HepG2 (cell line): ENCODE results near the gene ACTRT2. TPM values are rescaled to one million over a fixed set of nuclear protein-coding genes. Genes with fewer than 3 reads are reported as not detected.

Source experiments
- ARNTL ChIP-seq: sonication (generic); formaldehyde crosslinking; IDR thresholded peaks from 2 replicates; pipeline ENCODE4 v1.4.0; 2020; ENCODE audit warnings: mild to moderate bottlenecking, missing genetic modification reagents
- GZF1 ChIP-seq: sonication (generic); formaldehyde crosslinking; IDR thresholded peaks from 2 replicates; pipeline ENCODE4 v1.5.1; 2020; ENCODE audit warnings: mild to moderate bottlenecking, missing genetic modification reagents
- HNRNPL ChIP-seq: fragments of 200-400 bp; formaldehyde crosslinking; IDR thresholded peaks from 2 replicates; pipeline ENCODE4 v1.6.1; 2017; ENCODE audit warnings: mild to moderate bottlenecking, low read depth, low read length
- KLF12 ChIP-seq: sonication (generic); formaldehyde crosslinking; IDR thresholded peaks from 2 replicates; pipeline ENCODE4 v1.4.0; 2020; ENCODE audit warnings: missing genetic modification reagents, borderline replicate concordance
- NCOA1 ChIP-seq: sonication (generic); formaldehyde crosslinking; IDR thresholded peaks from 2 replicates; pipeline ENCODE4 v1.9.0; 2021; ENCODE audit warnings: missing genetic modification reagents
- NFYC ChIP-seq: IDR thresholded peaks from 2 replicates; pipeline ENCODE4 v1.6.1; 2016; ENCODE audit warnings: missing genetic modification reagents, missing compliant biosample characterization
- PHF21A ChIP-seq: sonication (generic); formaldehyde crosslinking; IDR thresholded peaks from 2 replicates; pipeline ENCODE4 v1.5.0; 2020; ENCODE audit warnings: mild to moderate bottlenecking, missing genetic modification reagents
- PITX1 ChIP-seq: sonication (generic); formaldehyde crosslinking; IDR thresholded peaks from 2 replicates; pipeline ENCODE4 v1.5.1; 2020; ENCODE audit warnings: mild to moderate bottlenecking, missing genetic modification reagents
- SRSF1 ChIP-seq: fragments of 200-400 bp; formaldehyde crosslinking; optimal IDR thresholded peaks from 2 replicates; pipeline ENCODE3; 2017; ENCODE audit warnings: mild to moderate bottlenecking, low read depth, low read length, moderate library complexity
- TARDBP ChIP-seq: sonication (generic); formaldehyde crosslinking; IDR thresholded peaks from 2 replicates; pipeline ENCODE4 v1.8.0; 2022; ENCODE audit warnings: mild to moderate bottlenecking, missing genetic modification reagents
- ZBTB7A ChIP-seq: sonication (generic); formaldehyde crosslinking; IDR thresholded peaks from 2 replicates; pipeline ENCODE4 v1.8.0; 2022; ENCODE audit warnings: mild to moderate bottlenecking, missing genetic modification reagents
- ZFAT ChIP-seq: sonication (generic); formaldehyde crosslinking; conservative IDR thresholded peaks from 2 replicates; pipeline ENCODE4 v1.8.1; 2023; ENCODE audit warnings: missing genetic modification reagents, inconsistent platforms
- ZFP37 ChIP-seq: sonication (generic); formaldehyde crosslinking; IDR thresholded peaks from 2 replicates; pipeline ENCODE4 v1.4.0; 2020; ENCODE audit warnings: missing genetic modification reagents, borderline replicate concordance
- ZFP90 ChIP-seq: sonication (generic); formaldehyde crosslinking; IDR thresholded peaks from 2 replicates; pipeline ENCODE4 v1.8.0; 2022; ENCODE audit warnings: missing genetic modification reagents, mild to moderate bottlenecking, inconsistent platforms, borderline replicate concordance
- ZMAT3 ChIP-seq: sonication (generic); formaldehyde crosslinking; conservative IDR thresholded peaks from 2 replicates; pipeline ENCODE4 v1.7.0; 2021; ENCODE audit warnings: missing genetic modification reagents
- ZNF234 ChIP-seq: sonication (generic); formaldehyde crosslinking; conservative IDR thresholded peaks from 2 replicates; pipeline ENCODE4 v1.5.1; 2020; ENCODE audit warnings: mild to moderate bottlenecking, missing genetic modification reagents
- ZNF432 ChIP-seq: sonication (generic); formaldehyde crosslinking; IDR thresholded peaks from 2 replicates; pipeline ENCODE4 v1.5.0; 2020; ENCODE audit warnings: missing genetic modification reagents, mild to moderate bottlenecking, borderline replicate concordance
- ZNF563 ChIP-seq: sonication (generic); formaldehyde crosslinking; IDR thresholded peaks from 2 replicates; pipeline ENCODE4 v1.8.0; 2022; ENCODE audit warnings: mild to moderate bottlenecking, moderate library complexity, missing genetic modification reagents
- ZNF75D ChIP-seq: sonication (generic); formaldehyde crosslinking; IDR thresholded peaks from 2 replicates; pipeline ENCODE4 v1.8.1; 2023; ENCODE audit warnings: missing genetic modification reagents, mild to moderate bottlenecking, borderline replicate concordance
- polyA plus RNA-seq, 8 experiments: library from polyadenylated mRNA; depleted of rRNA in 3 of 8; stranded (reverse) in 7 of 8; unstranded in 1 of 8; fragments of >200 nt; fragmentation: Illumina TruSeq in 4 of 8; extraction: Trizol in 4 of 8; gene quantifications; 2 replicates each; pipeline versions ENCODE4 v1.2.1 to v1.2.3, GENCODE V29; 2011 to 2016; ENCODE audit warnings: low read depth in 4 of 8, missing spikeins in 1 of 8, mixed read lengths in 1 of 8; ENCODE audit not compliant: insufficient read depth in 1 of 8
- total RNA-seq, 5 experiments: library from RNA; depleted of rRNA; stranded (reverse); fragments of >200 nt; fragmentation: Illumina TruSeq; extraction: Trizol; gene quantifications; 2 replicates each; pipeline ENCODE4 v1.2.3, GENCODE V29; 2016; ENCODE audit warnings: low read depth in 1 of 5
- TF ChIP-seq, protein P1 (sequence below): sonication (generic); formaldehyde crosslinking; IDR thresholded peaks from 2 replicates; pipeline ENCODE4 v1.5.1; 2020; ENCODE audit warnings: mild to moderate bottlenecking, missing genetic modification reagents, moderate library complexity
- TF ChIP-seq, protein P2 (sequence below): sonication (generic); formaldehyde crosslinking; IDR thresholded peaks from 2 replicates; pipeline ENCODE4 v1.4.0; 2020; ENCODE audit warnings: missing genetic modification reagents; ENCODE audit errors: not compliant biosample characterization
- TF ChIP-seq, protein P3 (sequence below): sonication (generic); formaldehyde crosslinking; IDR thresholded peaks from 2 replicates; pipeline ENCODE4 v1.5.1; 2020; ENCODE audit warnings: missing genetic modification reagents, mild to moderate bottlenecking, borderline replicate concordance

The ACTRT2 gene
- total and polyA plus RNA-seq, 2 of the 13 experiments (the other 11 are each of a cell fraction or from before 2014, with no cell fraction given) = not detected

DNA sequence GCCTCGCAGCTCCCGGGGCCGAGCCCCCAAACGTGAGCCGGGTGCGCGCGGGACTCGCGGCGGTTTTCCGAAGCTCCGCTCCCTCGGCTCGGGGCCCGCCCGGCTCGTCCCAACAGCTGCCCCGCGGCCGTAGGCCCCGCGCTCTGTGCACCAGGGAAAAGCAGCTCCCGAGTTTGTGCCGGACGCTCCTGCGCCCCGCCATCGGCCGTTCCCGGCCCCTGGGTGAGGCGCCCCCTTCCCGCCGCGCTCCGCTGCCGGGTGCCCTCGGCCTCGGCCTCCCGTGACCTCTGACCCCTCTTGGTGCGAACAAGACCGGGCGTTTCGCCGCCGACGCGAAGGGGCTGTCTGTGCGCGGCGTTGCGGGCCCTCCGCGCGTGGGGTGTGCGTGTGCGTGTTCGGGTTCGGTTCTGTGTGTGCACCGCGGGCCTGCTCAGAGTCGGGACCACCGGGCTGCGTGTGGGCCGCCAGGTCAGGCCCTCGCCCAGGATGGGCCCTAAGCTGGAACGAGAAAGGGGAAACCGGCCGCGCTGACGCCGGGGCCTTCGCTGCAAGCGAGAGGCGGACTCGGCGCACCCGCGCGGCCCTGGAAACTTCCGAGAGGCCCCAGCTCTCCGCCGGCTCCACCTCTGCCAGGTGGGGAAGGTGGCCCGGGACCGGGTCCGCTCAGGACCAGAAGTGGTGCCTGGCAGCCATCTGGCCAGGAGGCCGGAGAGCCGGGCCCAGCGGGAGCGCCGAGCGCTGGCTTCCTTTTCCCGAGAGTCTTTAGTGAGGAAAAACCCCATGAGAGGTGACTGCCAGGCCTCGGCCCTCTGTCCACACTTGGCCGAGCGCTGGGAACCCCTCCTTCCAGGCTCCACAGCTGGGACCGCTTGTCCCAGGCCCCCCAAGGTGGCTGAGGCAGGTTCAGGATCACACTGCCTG is 49.6 kb downstream of the ACTRT2 start (continued):
- TF ChIP-seq, protein P1, sequence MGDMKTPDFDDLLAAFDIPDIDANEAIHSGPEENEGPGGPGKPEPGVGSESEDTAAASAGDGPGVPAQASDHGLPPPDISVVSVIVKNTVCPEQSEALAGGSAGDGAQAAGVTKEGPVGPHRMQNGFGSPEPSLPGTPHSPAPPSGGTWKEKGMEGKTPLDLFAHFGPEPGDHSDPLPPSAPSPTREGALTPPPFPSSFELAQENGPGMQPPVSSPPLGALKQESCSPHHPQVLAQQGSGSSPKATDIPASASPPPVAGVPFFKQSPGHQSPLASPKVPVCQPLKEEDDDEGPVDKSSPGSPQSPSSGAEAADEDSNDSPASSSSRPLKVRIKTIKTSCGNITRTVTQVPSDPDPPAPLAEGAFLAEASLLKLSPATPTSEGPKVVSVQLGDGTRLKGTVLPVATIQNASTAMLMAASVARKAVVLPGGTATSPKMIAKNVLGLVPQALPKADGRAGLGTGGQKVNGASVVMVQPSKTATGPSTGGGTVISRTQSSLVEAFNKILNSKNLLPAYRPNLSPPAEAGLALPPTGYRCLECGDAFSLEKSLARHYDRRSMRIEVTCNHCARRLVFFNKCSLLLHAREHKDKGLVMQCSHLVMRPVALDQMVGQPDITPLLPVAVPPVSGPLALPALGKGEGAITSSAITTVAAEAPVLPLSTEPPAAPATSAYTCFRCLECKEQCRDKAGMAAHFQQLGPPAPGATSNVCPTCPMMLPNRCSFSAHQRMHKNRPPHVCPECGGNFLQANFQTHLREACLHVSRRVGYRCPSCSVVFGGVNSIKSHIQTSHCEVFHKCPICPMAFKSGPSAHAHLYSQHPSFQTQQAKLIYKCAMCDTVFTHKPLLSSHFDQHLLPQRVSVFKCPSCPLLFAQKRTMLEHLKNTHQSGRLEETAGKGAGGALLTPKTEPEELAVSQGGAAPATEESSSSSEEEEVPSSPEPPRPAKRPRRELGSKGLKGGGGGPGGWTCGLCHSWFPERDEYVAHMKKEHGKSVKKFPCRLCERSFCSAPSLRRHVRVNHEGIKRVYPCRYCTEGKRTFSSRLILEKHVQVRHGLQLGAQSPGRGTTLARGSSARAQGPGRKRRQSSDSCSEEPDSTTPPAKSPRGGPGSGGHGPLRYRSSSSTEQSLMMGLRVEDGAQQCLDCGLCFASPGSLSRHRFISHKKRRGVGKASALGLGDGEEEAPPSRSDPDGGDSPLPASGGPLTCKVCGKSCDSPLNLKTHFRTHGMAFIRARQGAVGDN (CRISPR knock-in tag) = peak; percentile 95
- TF ChIP-seq PHF21A (CRISPR knock-in tag) = peak; percentile 49; the same call in 1 of the 2 replicates
- TF ChIP-seq ZNF75D (CRISPR knock-in tag) = no peak
- TF ChIP-seq, protein P2, sequence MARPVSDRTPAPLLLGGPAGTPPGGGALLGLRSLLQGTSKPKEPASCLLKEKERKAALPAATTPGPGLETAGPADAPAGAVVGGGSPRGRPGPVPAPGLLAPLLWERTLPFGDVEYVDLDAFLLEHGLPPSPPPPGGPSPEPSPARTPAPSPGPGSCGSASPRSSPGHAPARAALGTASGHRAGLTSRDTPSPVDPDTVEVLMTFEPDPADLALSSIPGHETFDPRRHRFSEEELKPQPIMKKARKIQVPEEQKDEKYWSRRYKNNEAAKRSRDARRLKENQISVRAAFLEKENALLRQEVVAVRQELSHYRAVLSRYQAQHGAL (CRISPR knock-in tag) = no peak
- no peak for TF ChIP-seq SRSF1
- no peak for TF ChIP-seq GZF1
- TF ChIP-seq PITX1 (CRISPR knock-in tag) = no peak
- TF ChIP-seq, protein P3, sequence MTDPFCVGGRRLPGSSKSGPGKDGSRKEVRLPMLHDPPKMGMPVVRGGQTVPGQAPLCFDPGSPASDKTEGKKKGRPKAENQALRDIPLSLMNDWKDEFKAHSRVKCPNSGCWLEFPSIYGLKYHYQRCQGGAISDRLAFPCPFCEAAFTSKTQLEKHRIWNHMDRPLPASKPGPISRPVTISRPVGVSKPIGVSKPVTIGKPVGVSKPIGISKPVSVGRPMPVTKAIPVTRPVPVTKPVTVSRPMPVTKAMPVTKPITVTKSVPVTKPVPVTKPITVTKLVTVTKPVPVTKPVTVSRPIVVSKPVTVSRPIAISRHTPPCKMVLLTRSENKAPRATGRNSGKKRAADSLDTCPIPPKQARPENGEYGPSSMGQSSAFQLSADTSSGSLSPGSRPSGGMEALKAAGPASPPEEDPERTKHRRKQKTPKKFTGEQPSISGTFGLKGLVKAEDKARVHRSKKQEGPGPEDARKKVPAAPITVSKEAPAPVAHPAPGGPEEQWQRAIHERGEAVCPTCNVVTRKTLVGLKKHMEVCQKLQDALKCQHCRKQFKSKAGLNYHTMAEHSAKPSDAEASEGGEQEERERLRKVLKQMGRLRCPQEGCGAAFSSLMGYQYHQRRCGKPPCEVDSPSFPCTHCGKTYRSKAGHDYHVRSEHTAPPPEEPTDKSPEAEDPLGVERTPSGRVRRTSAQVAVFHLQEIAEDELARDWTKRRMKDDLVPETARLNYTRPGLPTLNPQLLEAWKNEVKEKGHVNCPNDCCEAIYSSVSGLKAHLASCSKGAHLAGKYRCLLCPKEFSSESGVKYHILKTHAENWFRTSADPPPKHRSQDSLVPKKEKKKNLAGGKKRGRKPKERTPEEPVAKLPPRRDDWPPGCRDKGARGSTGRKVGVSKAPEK (CRISPR knock-in tag) = no peak
- TF ChIP-seq ZNF563 = no peak; the same call in 1 of the 2 replicates
- no peak for TF ChIP-seq NFYC (CRISPR knock-in tag)
- TF ChIP-seq ZFP37 = no peak
- TF ChIP-seq TARDBP (CRISPR knock-in tag) = no peak
- peak; percentile 71; the same call in 1 of the 2 replicates for TF ChIP-seq KLF12 (CRISPR knock-in tag)
- TF ChIP-seq ZMAT3 (CRISPR knock-in tag) = no peak
- no peak for TF ChIP-seq NCOA1 (CRISPR knock-in tag)
- TF ChIP-seq ZFAT (CRISPR knock-in tag) = no peak
- no peak for TF ChIP-seq HNRNPL
- TF ChIP-seq ZFP90 (CRISPR knock-in tag) = peak; percentile 41; the same call in 1 of the 2 replicates
- peak; percentile 65; the same call in 1 of the 2 replicates for TF ChIP-seq ZBTB7A (CRISPR knock-in tag)
- TF ChIP-seq ZNF234 = no peak
- no peak for TF ChIP-seq ARNTL
- TF ChIP-seq ZNF432 (CRISPR knock-in tag) = no peak
